ENCODE results near the gene HIVEP1.

The HIVEP1 gene

GRCh38 chr6:11994875-11995461, 17.1 kb upstream of the HIVEP1 start:
- DNase-seq (ENCODE audit: low read depth in 2 of 2): no peak

- DNase-seq (ENCODE audit: low read depth in 2 of 2): no peak
These were observed 15.4 kb upstream of the HIVEP1 start for GRCh38 chr6:11996751-11997150.

DNA sequence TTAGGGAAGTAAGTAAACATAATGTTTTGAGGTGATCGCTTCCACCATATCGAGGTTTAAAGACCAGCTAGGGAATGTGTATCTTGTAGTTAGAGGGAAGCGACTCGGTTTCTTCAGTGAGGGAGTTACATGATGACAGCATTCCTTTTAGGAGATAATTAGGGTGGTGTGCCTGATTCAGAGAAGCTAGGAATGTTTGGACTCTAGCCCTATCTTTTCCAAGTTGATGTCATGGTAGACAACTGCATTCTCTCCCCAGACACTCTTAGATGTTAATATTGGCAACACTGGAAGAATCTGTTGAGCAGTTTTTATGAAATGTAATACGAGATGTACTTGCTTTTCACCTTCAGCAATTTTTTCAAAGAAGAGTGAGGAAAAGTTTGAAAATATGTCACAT, 12.9 kb upstream of the HIVEP1 start:
- no peak for DNase-seq (ENCODE audit: low read depth in 2 of 2)

DNA sequence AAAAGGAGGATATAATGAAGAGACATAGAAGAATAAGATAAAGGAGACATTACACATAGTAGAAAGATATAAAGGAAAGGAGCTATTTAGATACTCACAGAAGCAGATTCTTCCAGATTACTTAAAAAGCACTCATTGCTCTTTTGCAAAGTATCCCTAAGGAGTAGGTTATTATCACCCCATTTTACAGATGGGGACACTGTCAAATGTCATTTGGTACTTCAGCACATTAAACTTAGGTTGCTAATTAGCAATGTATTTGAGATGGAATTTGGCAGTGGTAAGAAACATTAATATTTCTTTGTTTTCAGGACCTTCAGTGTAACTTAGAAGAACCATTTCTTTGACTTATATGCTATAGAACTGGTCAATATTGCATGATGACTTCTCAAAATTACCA, 11.9 kb upstream of the HIVEP1 start:
- no peak for DNase-seq (ENCODE audit: low read depth in 2 of 2)

DNA sequence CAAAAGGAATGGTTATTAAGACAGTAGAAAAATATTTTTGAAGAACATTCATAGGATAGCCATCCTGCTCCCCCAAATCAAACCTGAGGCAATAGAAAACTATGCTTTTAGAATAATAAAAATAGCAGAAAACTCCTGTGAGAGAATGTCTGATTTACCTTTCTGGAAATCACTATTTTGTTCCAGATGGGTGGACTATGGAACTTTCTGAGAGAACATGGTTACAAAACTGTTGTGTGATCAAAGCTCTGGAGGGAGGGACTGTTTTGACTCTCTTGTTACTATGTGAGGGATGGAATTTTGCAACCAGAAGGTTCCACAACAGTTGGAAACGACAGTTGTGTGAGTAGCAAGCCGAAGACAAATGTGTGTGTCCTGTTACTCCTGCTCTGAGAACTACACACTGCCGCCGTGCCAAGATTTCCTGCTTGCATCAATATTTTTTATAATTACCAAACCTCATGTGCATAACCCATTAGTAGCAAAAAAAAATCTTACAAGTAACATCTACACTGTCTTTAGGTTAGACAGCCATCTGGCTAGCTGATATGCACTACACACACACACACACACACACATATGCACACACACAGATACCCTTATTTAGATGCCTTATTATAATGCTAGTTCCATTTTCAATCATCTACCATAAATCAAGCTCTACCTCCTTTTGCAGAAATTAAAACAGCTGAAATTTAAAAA, 11.0 kb upstream of the HIVEP1 start:
- DNase-seq (ENCODE audit: low read depth in 2 of 2): no peak

DNA sequence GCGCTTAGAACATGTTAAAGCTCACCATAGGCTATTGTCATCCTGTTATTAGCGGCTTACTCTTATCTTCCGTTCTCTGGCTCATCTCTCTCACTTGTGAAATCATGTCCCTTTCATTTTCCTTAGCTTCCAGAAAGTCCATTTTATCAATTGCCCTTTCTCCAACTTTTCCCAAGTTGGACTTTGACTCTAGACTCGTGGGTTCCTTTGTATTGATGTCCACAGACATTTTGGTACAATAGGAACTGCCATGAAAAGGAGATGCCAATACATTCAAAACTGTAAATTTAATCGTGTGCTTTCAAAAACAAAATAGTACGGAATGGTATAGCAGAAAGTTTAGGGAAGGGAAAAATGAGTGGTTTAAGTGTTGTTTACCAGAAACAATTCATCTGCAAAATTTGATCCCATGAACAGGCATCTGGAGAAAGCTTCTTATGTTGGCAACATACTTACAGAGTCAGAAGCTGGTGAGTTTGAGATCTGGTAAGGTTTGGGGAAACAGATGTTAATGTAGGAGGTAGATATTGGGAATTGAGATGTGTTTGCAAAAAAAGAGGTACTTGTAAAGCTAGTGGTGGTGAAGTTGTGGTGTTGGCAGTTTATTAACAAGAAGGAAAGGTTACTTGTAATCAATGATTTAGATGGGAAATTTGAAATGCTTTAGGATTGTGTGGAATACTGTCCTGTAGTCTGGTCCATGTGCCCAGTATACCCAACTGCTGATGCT, 10.2 kb upstream of the HIVEP1 start:
- DNase-seq (ENCODE audit: low read depth in 2 of 2): no peak

DNA sequence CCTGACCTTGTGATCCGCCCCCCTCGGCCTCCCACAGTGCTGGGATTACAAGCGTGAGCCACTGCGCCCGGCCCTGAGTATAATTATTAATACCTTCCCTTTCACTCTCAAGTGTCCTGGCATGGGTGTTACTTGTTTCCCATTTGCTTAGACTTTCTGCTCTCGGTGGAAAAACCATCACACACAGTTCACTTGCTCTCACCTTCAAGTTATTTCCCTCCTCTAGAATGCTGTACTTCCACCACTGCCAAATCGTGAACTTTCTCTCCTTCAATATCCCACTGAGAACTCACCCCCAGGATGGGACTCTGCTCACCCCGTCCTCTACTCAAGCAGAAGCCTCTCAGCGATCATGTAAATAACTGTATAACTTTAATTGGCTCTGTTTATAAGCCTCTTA, 4.6 kb upstream of the HIVEP1 start:
- no peak for DNase-seq (ENCODE audit: low read depth in 2 of 2)

DNA sequence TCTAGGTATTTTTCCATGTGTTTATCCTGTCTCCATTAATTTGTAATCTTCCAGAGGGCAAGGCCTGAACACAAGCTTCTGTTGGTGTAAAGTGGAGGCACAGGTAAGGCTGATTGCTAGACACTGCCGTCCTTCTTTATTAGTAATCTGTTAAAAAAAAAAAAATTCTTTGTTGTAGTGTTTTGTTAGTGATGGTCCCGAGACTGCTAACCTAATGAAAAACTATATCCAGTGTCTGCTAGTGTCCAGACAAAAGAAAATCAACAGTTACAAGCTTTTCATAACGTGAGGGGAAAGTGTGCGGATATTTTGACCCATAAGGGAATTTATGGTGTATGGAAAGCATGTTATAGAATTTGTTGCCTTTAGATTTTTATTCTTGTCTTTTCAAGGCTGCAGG, 4.2 kb upstream of the HIVEP1 start:
- DNase-seq (ENCODE audit: low read depth in 2 of 2): no peak

DNA sequence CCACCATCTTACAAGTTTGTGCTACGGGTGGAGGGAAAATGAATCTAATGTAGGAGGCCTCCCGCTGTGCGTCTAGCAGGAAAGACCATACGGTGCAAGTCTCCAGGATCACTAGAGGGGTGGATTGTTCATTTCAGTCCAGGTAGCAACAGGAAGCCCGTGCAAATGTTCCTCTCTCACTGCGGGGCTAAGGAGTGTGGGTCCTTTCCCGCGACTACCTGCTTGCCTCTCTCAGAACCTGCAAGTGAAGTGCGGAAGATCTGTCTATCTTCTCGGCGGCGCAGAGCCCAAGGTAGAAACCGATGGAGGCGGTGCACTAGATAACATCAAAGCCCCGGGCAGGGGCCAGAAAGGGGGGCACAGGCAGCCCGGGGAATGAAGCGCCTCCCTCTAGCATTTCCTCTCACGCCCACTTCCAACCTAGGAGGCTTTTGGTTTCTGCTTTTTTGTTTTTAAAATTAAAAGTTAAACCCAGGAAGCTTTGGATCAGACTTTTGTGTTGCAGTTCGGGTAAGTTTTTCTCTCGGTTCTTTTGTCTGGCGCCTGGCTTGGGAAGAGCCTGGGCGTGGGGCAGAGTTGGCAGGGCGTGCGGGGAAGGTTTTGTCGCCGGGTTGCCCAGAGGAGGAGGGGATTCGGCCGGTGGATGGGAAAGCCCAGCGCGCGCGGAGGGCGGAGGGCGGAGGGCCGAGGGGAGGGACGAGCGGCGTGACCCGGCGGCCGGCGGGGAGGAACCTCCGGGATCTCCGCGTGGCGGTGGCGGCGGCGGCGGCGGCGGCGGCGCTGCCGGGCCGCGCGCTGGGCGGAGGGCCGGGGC, 3.5 kb upstream of the HIVEP1 start:
- peak; percentile 56 to 67 for DNase-seq (ENCODE audit: low read depth in 2 of 2)

DNA sequence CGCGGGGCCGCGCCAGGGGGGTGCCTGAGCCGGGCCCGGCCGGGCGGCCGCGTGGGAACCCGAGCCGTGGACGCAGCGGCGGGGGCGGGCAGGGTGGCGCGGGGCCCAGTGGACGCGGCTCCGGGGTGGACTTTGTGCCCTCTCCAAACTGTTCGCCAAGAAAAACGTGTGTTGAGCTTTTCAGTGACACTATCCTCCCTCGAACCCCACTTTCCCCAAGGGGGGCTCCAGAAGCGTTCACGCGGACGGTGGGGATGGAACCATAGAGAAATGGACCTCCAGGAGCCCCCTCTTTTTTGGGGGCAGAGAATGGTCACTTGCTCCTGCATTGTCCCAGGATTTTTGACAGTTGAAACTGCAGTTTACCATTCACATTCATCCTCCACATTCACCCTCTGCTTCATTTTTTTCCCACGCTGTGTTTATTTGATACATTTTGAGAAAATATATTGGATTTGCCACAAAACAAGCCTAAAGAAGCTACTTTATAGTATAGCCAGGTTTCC, 2.9 kb upstream of the HIVEP1 start:
- DNase-seq (ENCODE audit: low read depth in 2 of 2): no peak

DNA sequence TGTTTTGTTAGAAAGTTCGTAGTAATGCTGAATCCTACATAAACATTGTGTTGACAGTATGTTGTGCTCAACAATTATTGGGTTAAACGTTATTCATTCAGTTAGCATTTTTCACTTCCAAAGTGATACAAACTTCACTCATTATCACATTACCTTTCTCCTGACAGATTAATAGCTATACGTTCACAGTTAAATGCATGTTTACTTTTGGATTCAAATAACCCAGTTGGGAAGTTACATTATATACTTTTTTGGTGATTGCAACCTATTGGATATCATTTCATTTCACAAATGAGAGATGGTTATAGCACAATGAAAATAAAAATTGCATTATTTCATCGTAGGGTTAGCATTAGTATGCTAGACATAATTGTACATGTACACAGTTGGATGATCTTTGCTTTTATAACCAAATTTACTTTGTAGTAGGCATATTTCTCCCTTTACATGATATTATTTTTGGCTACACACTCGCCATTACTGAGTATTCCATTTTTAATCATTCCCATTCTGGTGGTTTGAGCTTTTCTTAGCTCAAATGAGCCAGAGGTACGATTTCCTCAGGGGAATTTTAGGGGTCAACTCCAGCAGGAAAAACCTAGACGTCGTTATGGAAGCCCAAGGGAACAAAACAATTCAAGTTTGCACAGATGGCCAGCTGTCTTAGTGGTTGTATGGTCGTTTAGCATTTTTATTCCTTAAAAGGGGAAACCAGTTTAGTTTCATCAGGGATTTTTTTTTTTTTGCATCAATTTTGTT, 2.1 kb upstream of the HIVEP1 start:
- DNase-seq (ENCODE audit: low read depth in 2 of 2): no peak

- DNase-seq (ENCODE audit: low read depth in 2 of 2): peak; percentile 24 to 32
These were observed 1.4 kb upstream of the HIVEP1 start for GRCh38 chr6:12010635-12011275.

DNA sequence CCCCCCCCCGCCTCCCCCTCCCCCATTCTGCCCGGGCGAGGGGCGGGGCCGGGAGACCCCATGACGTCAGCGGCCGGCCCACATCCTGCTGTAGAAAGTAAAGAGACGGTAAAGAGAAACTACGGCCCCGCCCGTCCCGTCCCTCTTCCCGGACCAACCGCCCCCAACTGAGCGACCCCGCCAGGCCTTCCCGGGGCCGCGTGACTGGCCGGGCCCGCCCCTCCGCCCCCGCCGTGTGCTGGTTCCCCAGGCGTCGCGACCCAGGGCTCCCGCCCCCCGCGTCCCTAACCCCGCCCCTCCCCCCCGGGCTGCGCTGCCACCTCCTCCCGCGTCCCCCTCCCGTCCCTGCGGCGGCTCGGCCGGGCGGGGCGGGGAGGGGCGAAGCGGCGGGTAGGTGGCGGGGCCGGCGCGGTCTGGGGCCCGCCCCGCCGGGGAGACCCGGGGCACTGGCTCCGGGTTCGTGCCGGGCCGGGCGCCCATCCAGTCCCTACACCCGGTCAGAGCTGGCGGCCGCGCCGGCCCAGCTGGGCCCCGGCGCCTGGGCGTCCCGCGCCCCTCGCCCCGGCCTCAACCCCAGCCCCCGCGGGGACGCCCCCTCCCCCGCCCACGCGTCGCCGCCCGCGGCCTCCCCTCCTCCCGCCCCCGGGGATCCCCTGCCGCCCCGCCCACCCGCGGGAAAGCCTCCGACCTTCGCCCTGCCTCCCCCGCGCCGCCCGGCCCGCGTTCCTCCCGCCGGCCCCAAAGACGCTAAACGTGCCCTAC, 655 bp upstream of the HIVEP1 start:
- DNase-seq (ENCODE audit: low read depth in 2 of 2): peak; percentile 91 to 94

- DNase-seq (ENCODE audit: low read depth in 2 of 2): peak; percentile 67 to 71
These were observed 620 bp downstream of the HIVEP1 start for GRCh38 chr6:12012558-12013306.

DNA sequence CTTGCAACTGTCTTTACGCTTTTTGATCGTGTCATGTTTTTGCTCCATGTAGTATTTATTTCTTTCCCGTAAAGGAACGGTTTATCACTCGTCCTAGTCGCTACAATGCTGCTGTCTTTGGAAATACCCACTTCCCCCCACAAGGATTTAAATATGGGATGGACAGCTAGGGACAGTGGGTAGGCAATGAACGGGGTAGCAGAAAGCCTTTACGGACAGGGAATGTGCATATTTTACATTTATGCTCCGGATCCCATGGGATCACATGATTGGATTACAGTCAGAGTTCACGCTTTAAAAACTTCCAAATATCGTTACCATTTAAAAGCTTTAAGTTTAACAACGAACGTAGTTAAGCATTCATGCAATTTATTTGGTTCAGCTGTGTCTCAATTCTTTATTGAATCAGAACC, 1.2 kb downstream of the HIVEP1 start:
- DNase-seq (ENCODE audit: low read depth in 2 of 2): no peak

DNA sequence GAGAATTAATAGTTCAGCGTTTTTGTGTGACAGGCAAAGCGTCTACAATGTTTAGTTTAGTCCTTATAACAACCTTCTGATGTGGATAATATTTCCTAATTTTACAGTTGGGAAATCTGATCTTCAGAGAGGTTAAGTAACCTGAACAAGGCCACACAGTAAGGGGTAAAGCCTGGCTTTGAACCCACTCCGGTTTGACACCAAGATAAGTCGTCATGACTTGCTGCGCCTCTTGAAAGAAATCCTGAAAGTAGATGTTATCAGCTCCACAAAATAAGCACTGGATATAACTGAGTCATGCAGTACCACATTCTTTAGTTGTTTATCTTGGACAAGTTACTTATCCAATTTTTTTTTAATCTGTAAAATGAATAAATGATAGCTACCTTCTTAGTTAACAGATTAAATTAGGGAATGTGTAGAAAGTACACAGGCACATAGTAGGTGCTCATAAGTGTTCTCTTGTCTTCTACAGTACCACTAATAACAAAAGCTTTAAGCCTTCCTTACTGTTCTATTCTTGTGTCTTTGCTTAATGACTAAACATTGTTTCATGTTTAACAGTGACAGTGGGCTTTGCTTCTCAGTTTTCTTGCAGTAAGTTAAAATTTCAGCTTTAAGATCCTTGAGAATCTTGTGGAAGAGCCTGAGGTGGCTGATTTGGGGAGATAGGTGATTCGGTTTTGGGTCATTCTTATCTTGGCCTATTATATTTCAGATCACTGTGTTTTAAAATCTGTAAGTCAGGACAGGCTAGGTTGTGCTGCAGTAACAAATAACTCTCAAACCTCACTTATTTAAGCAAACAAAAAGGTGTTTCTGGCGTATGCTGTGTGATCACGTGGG, 2.1 kb downstream of the HIVEP1 start:
- DNase-seq (ENCODE audit: low read depth in 2 of 2): no peak

DNA sequence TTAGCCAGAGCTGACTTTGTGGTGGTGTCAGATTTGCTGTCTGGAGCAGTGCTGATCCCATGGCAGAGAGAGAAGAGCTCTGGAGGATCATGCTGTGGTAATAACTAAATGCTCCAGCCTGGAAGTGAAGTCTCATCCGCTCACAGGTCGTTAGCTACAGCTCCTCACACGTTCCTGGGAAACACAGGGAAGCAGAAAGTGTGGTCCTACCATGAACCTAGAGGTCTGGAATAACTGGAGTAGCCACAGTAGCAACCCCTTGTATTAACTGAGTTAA, 2.7 kb downstream of the HIVEP1 start:
- no peak for DNase-seq (ENCODE audit: low read depth in 2 of 2)

DNA sequence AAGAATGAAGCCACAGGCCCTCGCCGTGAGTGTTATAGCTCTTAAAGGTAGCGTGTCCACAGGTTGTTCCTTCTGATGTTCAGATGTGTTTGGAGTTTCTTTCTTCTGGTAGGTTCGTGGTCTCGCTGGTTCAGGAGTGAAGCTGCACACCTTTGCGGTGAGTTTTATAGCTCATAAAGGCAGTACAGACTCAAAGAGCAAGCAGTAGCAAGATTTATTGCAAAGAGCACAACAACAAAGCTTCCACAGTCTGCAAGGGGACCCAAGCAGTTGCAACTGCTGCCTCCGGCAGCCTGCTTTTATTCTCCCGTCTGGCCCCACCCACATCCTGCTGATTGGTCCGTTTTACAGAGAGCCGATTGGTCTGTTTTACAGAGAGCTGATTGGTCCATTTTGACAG, 5.2 kb downstream of the HIVEP1 start:
- DNase-seq (ENCODE audit: low read depth in 2 of 2): no peak
